Endothelial cell of umbilical vein (primary cell): Measurements from ENCODE around the gene IFRD2. TPM values are rescaled to one million over a fixed set of nuclear protein-coding genes. Genes with fewer than 3 reads are reported as not detected.
A peak's percentile ranks its signal among the peaks of the same experiment; 100 is the strongest.

Source experiments
- BruUV-seq: library from RNA; stranded (reverse); fragments of 400-500 nt; replicated peaks from 2 replicates; lab custom pipeline; 2021; lab: Mats Ljungman, UMichigan
- CTCF ChIA-PET: fragments of 300-600, 350-600 bp; sonication (Branson Sonifier 250); formaldehyde crosslinking; loops from one replicate; lab custom pipeline; 2021; ENCODE audit warnings: antibody characterized with exemption, inconsistent platforms; lab: Charles Lee
- POLR2A ChIA-PET: fragments of 300-600, 350-600 bp; sonication (Branson Sonifier 250); formaldehyde crosslinking; loops from one replicate; lab custom pipeline; 2021; ENCODE audit warnings: antibody characterized with exemption, inconsistent platforms; lab: Charles Lee
- DNase-seq: peaks from one replicate; pipeline ENCODE4 v3.0.0-alpha.2; 2011; ENCODE audit warnings: low read depth, low spot score
- FAIRE-seq: peaks from 2 replicates; lab custom pipeline; 2011; peaks lifted over from hg19 to GRCh38; lab: Jason Lieb, UNC
- H2AFZ ChIP-seq: 2 replicates; pipeline ENCODE4 v1.6.0; 2012; ENCODE audit warnings: low read depth, low read length, control low read depth, inconsistent platforms
- H3K27ac ChIP-seq: 2 replicates; pipeline ENCODE4 v1.5.1; 2011; ENCODE audit warnings: low read depth, mild to moderate bottlenecking, control low read depth, low read length, moderate library complexity; ENCODE audit not compliant: insufficient read depth
- H3K27me3 ChIP-seq, 2 experiments: 2 replicates each; pipeline versions ENCODE4 v1.6.0 to v1.6.1; 2011; ENCODE audit warnings: low read length in 2 of 2, mixed read lengths in 1 of 2; ENCODE audit not compliant: control insufficient read depth in 2 of 2, insufficient read depth in 2 of 2
- H3K36me3 ChIP-seq, 2 experiments: 2 replicates in 1 of 2; 3 replicates in 1 of 2; pipeline ENCODE4 v1.5.1; 2011; ENCODE audit warnings: low read length in 2 of 2, mild to moderate bottlenecking in 1 of 2, moderate library complexity in 1 of 2; ENCODE audit not compliant: control insufficient read depth in 2 of 2, insufficient read depth in 2 of 2; ENCODE audit errors: extremely low read depth in 1 of 2
- H3K4me1 ChIP-seq: 3 replicates; pipeline ENCODE4 v1.5.1; 2011; ENCODE audit warnings: mild to moderate bottlenecking, low read length; ENCODE audit not compliant: control insufficient read depth, insufficient read depth; ENCODE audit errors: extremely low read depth
- H3K4me2 ChIP-seq: 2 replicates; pipeline ENCODE4 v1.6.1; 2011; ENCODE audit warnings: low read length, control low read depth, mixed read lengths; ENCODE audit not compliant: insufficient read depth
- H3K4me3 ChIP-seq, 3 experiments: fragments of 200-600 bp in 1 of 3; sonication (generic), shearing (Covaris generic) in 1 of 3; replicated peaks in 1 of 3; 2 replicates each; pipeline ENCODE4 v1.5.1; 2011 to 2016; ENCODE audit warnings: control low read depth in 3 of 3, low read length in 3 of 3, mild to moderate bottlenecking in 2 of 3, inconsistent platforms in 1 of 3, low read depth in 1 of 3, moderate library complexity in 1 of 3; ENCODE audit not compliant: insufficient read depth in 1 of 3
- H3K79me2 ChIP-seq: 2 replicates; pipeline ENCODE4 v1.6.0; 2012; ENCODE audit warnings: low read length, inconsistent platforms; ENCODE audit not compliant: control insufficient read depth, insufficient read depth
- H3K9ac ChIP-seq: replicated peaks from 2 replicates; pipeline ENCODE3; 2011; ENCODE audit warnings: low read length, control low read depth; ENCODE audit not compliant: insufficient read depth; ENCODE audit errors: extremely low read depth
- H3K9me1 ChIP-seq: replicated peaks from 3 replicates; pipeline ENCODE4 v1.6.0; 2011; ENCODE audit warnings: mild to moderate bottlenecking, low read length; ENCODE audit not compliant: control insufficient read depth, insufficient read depth; ENCODE audit errors: extremely low read depth
- H3K9me3 ChIP-seq: replicated peaks from 2 replicates; pipeline ENCODE4 v1.5.1; 2012; ENCODE audit warnings: low read length, inconsistent platforms; ENCODE audit not compliant: control insufficient read depth, insufficient read depth
- H4K20me1 ChIP-seq: replicated peaks from 2 replicates; pipeline ENCODE3; 2011; ENCODE audit warnings: mild to moderate bottlenecking, low read length; ENCODE audit not compliant: control insufficient read depth, insufficient read depth; ENCODE audit errors: extremely low read depth
- EZH2 ChIP-seq: IDR thresholded peaks from 2 replicates; pipeline ENCODE4 v1.6.1; 2012; ENCODE audit warnings: borderline replicate concordance, low read depth, mild to moderate bottlenecking, moderate library complexity, low read length, inconsistent platforms; ENCODE audit not compliant: severe bottlenecking
- FOS ChIP-seq: IDR thresholded peaks from 2 replicates; pipeline ENCODE4 v1.6.1; 2011; ENCODE audit warnings: mild to moderate bottlenecking, low read length, moderate library complexity, borderline replicate concordance; ENCODE audit not compliant: insufficient read depth
- GATA2 ChIP-seq: IDR thresholded peaks from 2 replicates; pipeline ENCODE4 v1.7.0; 2011; ENCODE audit warnings: low read depth, mild to moderate bottlenecking, moderate library complexity, mixed read lengths, low read length; ENCODE audit not compliant: insufficient read length, insufficient read depth
- JUN ChIP-seq: IDR thresholded peaks from 2 replicates; pipeline ENCODE4 v1.6.1; 2011; ENCODE audit warnings: borderline replicate concordance, low read depth; ENCODE audit not compliant: insufficient read length, insufficient read depth
- MYC ChIP-seq: IDR thresholded peaks from one replicate; pipeline ENCODE4 v1.6.1; 2011; ENCODE audit warnings: mild to moderate bottlenecking, low read depth, low read length
- POLR2A ChIP-seq: IDR thresholded peaks from 2 replicates; pipeline ENCODE4 v1.6.1; 2012; ENCODE audit warnings: low read depth, mild to moderate bottlenecking, control low read depth, low read length
- POLR2AphosphoS5 ChIP-seq: IDR thresholded peaks from 2 replicates; pipeline ENCODE4 v1.6.1; 2012; ENCODE audit warnings: low read depth, mild to moderate bottlenecking, control low read depth, low read length, moderate library complexity; ENCODE audit not compliant: insufficient read depth
- dilution Hi-C: fragments of 300-500 bp; cut with MboI; formaldehyde crosslinking; loops from one replicate; pipeline ENCODE4 v1.15.0; 2019; ENCODE audit warnings: low sequenced_read_pairs; ENCODE audit not compliant: extremely low pct_ligation_motif_present
- intact Hi-C: fragments of 100-400 bp; cut with micrococcal nuclease; formaldehyde crosslinking; loops from one replicate; pipeline ENCODE4 v1.10.0; 2022
- polyA plus RNA-seq, 4 experiments: library from polyadenylated mRNA; depleted of rRNA in 3 of 4; stranded (reverse) in 3 of 4; unstranded in 1 of 4; fragments of >200 nt; gene quantifications; 2 replicates each; pipeline versions ENCODE4 v1.2.1 to v1.2.3, GENCODE V29; 2011 to 2012; ENCODE audit warnings: missing spikeins in 1 of 4
- total RNA-seq: library from RNA; stranded (reverse); gene quantifications from 2 replicates; pipeline ENCODE4 v1.2.3, GENCODE V29; 2021
- TF ChIP-seq, protein P1 (sequence below): IDR thresholded peaks from 2 replicates; pipeline ENCODE4 v1.6.1; 2011; ENCODE audit not compliant: insufficient read depth, insufficient read length
- TF ChIP-seq, protein P2 (sequence below), 2 donors: IDR thresholded peaks; 1 replicate in 1 of 2; 2 replicates in 1 of 2; pipeline ENCODE4 v1.5.1; 2011; ENCODE audit warnings: low read length in 2 of 2, mild to moderate bottlenecking in 2 of 2, moderate library complexity in 2 of 2, control low read depth in 1 of 2, inconsistent platforms in 1 of 2, low read depth in 1 of 2; ENCODE audit not compliant: insufficient read depth in 1 of 2; ENCODE audit errors: extremely low read depth in 1 of 2

IFRD2 gene
- total and polyA plus RNA-seq, 2 donors (not counting 3 experiments of a cell fraction or from before 2014, with no cell fraction given) = 99.4 to 111 TPM

DNA sequence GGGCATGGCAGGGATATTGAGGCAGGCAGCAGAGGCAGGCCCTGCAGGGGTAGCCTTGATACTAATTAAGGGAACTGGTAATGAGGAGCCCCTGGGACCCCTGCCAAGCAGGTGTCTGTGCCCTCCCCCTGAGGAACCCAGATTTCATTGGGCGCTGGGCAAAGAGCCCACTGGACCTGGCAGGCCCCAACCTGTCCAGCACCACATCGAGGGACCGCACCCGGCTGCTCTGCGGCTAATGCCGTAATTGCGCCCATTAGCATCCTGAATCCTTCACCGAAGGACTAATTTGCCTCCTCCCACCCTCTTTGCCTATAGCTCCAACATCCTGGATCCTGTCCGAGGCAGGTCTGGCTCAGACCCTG, 37.0 kb downstream of the IFRD2 start:
- no peaks in the 10 kb centered on the region for H3K27me3 ChIP-seq
- H3K4me3 ChIP-seq = no peak overlapping the region
- no peaks in the 10 kb centered on the region for H3K9me3 ChIP-seq
- peak overlapping the region; percentile 98 for H3K27ac ChIP-seq
- H4K20me1 ChIP-seq = no peaks in the 10 kb centered on the region
- H3K9ac ChIP-seq = peak overlapping the region; percentile 59
- peaks cover 59% of the 10 kb centered on the region for H3K4me1 ChIP-seq
- no peaks in the 10 kb centered on the region for H3K9me1 ChIP-seq
- BruUV-seq = no TSS peak
- peak overlapping the region; percentile 6 for H3K4me2 ChIP-seq
- ChIA-PET POLR2A (interaction anchor here (1.4 kb wide), 1 partner anchor 12 kb away, joined by 3 read pairs; no protein-coding TSS in a partner anchor), CTCF (interaction anchor here (0.7 to 8.6 kb wide), 5 partner anchors 9 to 60 kb away, joined by 3 to 98 read pairs (median 11); partner anchors contain the start of gene GNAI2)
- dilution Hi-C loops = no loop called here
- intact Hi-C loops = loop anchor here (1.0 to 2.0 kb wide), 4 partner anchors 9 to 37 kb away; partner anchors contain the start of gene IFRD2
- no peak for FAIRE-seq
- TF ChIP-seq JUN (no peak), POLR2A (no peak), MYC (no peak), POLR2AphosphoS5 (no peak), EZH2 (no peak), GATA2 (no peak), FOS (no peak)
- TF ChIP-seq, protein P1, sequence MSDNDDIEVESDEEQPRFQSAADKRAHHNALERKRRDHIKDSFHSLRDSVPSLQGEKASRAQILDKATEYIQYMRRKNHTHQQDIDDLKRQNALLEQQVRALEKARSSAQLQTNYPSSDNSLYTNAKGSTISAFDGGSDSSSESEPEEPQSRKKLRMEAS = no peak
- TF ChIP-seq, protein P2, sequence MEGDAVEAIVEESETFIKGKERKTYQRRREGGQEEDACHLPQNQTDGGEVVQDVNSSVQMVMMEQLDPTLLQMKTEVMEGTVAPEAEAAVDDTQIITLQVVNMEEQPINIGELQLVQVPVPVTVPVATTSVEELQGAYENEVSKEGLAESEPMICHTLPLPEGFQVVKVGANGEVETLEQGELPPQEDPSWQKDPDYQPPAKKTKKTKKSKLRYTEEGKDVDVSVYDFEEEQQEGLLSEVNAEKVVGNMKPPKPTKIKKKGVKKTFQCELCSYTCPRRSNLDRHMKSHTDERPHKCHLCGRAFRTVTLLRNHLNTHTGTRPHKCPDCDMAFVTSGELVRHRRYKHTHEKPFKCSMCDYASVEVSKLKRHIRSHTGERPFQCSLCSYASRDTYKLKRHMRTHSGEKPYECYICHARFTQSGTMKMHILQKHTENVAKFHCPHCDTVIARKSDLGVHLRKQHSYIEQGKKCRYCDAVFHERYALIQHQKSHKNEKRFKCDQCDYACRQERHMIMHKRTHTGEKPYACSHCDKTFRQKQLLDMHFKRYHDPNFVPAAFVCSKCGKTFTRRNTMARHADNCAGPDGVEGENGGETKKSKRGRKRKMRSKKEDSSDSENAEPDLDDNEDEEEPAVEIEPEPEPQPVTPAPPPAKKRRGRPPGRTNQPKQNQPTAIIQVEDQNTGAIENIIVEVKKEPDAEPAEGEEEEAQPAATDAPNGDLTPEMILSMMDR (IDR thresholded peaks at IDR 0.05; ENCODE audit: extremely low read depth in 1 of 2, insufficient read depth in 1 of 2, low read depth in 1 of 2, low read length in 2 of 2) = no peak
- DNase-seq = no peak
- H3K79me2 ChIP-seq = peaks cover 57% of the 10 kb centered on the region
- H2AFZ ChIP-seq = no peak overlapping the region
- H3K36me3 ChIP-seq = peaks cover 16 to 63% of the 10 kb centered on the region in 2 experiments
